ENCODE data around the gene ANKRD60. TPM values are rescaled to one million over a fixed set of nuclear protein-coding genes. Genes with fewer than 3 reads are reported as not detected.

ANKRD60 gene
- total RNA-seq: not detected in 2 replicates

GRCh38 chr20:58228484-58229197, at the start of gene ANKRD60:
Gene ANKRD60, minus strand, starts transcription at chr20:58228653. Its CDS starts 0 bp downstream, at chr20:58228653.

Other genes starting within 250 kb of the ANKRD60 start
- gene RAB22A, start 81.1 kb upstream of the ANKRD60 start, total RNA-seq: 14.7 and 18.8 TPM in 2 replicates
- 16.3 and 17.4 TPM in 2 replicates for gene VAPB, start 160.6 kb upstream of the ANKRD60 start, total RNA-seq

Measured in vein endothelial cell (primary cell).